Fibroblast of mammary gland (primary cell): ENCODE results near the gene FAM216B.
A peak's percentile ranks its signal among the peaks of the same experiment; 100 is the strongest.

ENCODE experiments used
- DNase-seq: peaks from one replicate; pipeline ENCODE4 v3.0.0-alpha.2; 2010; ENCODE audit warnings: low read depth
- H3K4me3 ChIP-seq: 2 replicates; pipeline ENCODE4 v1.5.1; 2011; ENCODE audit warnings: low read depth, mild to moderate bottlenecking, low read length, moderate library complexity; ENCODE audit not compliant: control insufficient read depth
- CTCF ChIP-seq: conservative IDR thresholded peaks from 2 replicates; pipeline ENCODE4 v1.5.1; 2011; ENCODE audit warnings: low read depth, low read length, inconsistent platforms; ENCODE audit not compliant: control insufficient read depth, insufficient read depth

The FAM216B gene

GRCh38 chr13:42781352-42781751 lies at the start of gene FAM216B:
FAM216B (plus strand) TSS chr13:42781584; CDS start chr13:42784068, 2,484 bp downstream.
- TF ChIP-seq CTCF = no peak
- no peak for DNase-seq
- no peak within 1 kb of the TSS for H3K4me3 ChIP-seq

DNA sequence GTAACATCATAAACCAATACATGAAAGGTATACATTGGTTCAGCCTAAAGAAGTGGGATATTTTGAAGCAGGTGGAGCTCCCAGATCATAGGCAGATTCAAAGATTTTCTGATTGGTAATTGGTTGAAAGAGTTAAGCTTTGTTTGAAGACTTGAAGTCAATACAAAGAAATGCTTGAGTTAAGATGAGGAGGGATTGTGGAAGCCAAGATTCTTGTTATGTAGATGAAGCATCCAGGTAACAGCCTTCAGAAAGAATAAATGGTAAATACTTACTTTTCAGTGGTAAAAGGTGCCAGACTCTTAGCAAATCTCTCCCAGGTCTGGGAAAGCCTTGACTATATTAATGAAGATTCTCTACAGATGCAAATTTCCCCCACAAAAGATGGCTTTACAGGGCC lies 49.3 kb upstream of the FAM216B start:
- no peak overlapping the region for H3K4me3 ChIP-seq
- no peak for TF ChIP-seq CTCF
- DNase-seq = no peak

- H3K4me3 ChIP-seq = no peak overlapping the region
- DNase-seq = no peak
- TF ChIP-seq CTCF = no peak
These were observed 48.3 kb upstream of the FAM216B start for GRCh38 chr13:42733046-42733445.

- no peak overlapping the region for H3K4me3 ChIP-seq
- TF ChIP-seq CTCF = no peak
- DNase-seq = no peak
These were observed 46.4 kb upstream of the FAM216B start for GRCh38 chr13:42735010-42735409.

DNA sequence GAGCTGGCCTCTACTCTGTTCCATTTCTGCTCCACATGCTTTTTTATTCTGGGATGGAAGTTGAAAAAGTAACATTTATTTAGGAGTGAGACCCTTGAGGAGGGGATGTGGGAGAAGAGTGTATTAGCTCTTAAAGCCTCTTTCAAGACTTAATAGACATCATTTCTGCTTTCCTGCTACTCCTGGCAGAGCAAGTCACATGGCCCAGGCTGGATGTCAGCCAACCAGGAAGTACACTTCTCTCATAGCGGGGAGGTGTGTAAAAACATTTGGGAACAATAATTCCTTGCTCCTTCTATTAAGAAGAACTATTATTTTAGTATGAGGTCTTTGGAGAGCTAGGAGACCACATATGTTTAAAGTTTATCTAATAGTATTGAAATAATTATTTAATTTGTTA lies 40.6 kb upstream of the FAM216B start:
- no peak for TF ChIP-seq CTCF
- DNase-seq = no peak

DNA sequence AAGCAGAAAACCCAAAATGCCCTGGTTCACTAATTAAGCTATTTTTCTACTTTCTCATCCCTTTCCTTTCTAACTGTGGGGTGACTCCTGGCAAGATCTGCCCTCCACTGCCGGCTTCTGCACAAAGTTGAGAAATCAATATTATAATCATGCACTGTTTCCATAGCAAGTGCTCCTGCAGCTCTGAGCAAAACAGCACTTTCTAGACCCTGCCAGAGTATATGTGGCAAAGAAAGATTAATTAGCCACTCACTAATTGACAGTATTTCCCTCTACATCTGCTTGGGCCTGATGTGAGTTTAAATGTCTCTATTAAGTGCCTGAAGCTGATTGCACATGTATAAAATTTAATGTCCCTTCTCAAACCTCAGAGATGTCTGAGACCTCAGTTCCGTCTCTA lies 39.5 kb upstream of the FAM216B start:
- TF ChIP-seq CTCF = no peak
- DNase-seq = no peak
- H3K4me3 ChIP-seq = no peak overlapping the region

More for the DNA sequence above, 40.6 kb upstream of the FAM216B start:
- H3K4me3 ChIP-seq = no peak overlapping the region

DNA sequence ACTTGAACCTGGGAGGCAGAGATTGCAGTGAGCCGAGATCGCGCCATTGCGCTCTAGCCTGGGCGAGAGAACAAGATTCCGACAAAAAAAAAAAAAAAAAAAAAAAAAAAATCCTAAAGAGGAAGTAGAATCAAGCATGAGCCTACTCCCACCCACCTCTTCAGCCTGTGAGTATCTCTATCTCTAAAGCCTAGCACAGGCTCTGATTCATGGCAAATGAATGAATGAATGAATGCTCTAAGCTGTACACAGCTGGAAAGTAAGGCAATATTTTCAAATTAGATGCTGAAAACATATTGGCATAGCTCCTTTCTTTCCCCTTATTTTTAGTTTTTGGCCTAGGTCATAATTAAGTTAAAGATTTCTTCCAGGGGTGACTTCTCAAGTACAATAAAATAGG lies 35.7 kb upstream of the FAM216B start:
- no peak for TF ChIP-seq CTCF
- no peak overlapping the region for H3K4me3 ChIP-seq
- peak; percentile 47 for DNase-seq
